Measurements from ENCODE around the gene USPL1. TPM values are rescaled to one million over a fixed set of nuclear protein-coding genes. Genes with fewer than 3 reads are reported as not detected.

The USPL1 gene
- total RNA-seq, 1 experiment from 2014 or later: 6.0 TPM

- Histone ChIP-seq H3K4me3 (ENCODE audit: low read length) (no peak overlapping the region), H3K27me3 (ENCODE audit: low read length) (no peaks in the 10 kb centered on the region), H3K9me3 (ENCODE audit: low read length) (no peaks in the 10 kb centered on the region), H3K27ac (ENCODE audit: low read length) (no peak overlapping the region), H2AFZ (ENCODE audit: low read length) (no peak overlapping the region), H3K79me2 (ENCODE audit: low read length) (no peaks in the 10 kb centered on the region), H4K20me1 (ENCODE audit: low read length) (no peaks in the 10 kb centered on the region), H3K4me1 (ENCODE audit: insufficient read depth, low read length) (no peaks in the 10 kb centered on the region), H3K4me2 (ENCODE audit: low read length) (no peak overlapping the region), H3K36me3 (ENCODE audit: low read depth, low read length) (no peaks in the 10 kb centered on the region), H3F3A (ENCODE audit: low read length, unreplicated experiment) (no peaks in the 10 kb centered on the region), H3K9ac (ENCODE audit: low read length) (no peak overlapping the region), H3K9me2 (replicated peaks; ENCODE audit: low read length) (no peaks in the 10 kb centered on the region)
- ATAC-seq (no peak), DNase-seq (no peak)
- POLR2A ChIA-PET (ENCODE audit: unreplicated experiment): no interaction called here
- intact Hi-C loops (cut with micrococcal nuclease): no loop called here
- BruUV-seq (replicated peaks): no TSS peak
- CTCF ChIA-PET: no interaction called here
- TF ChIP-seq, protein P1, sequence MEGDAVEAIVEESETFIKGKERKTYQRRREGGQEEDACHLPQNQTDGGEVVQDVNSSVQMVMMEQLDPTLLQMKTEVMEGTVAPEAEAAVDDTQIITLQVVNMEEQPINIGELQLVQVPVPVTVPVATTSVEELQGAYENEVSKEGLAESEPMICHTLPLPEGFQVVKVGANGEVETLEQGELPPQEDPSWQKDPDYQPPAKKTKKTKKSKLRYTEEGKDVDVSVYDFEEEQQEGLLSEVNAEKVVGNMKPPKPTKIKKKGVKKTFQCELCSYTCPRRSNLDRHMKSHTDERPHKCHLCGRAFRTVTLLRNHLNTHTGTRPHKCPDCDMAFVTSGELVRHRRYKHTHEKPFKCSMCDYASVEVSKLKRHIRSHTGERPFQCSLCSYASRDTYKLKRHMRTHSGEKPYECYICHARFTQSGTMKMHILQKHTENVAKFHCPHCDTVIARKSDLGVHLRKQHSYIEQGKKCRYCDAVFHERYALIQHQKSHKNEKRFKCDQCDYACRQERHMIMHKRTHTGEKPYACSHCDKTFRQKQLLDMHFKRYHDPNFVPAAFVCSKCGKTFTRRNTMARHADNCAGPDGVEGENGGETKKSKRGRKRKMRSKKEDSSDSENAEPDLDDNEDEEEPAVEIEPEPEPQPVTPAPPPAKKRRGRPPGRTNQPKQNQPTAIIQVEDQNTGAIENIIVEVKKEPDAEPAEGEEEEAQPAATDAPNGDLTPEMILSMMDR (conservative IDR thresholded peaks at IDR 0.05; ENCODE audit: low read depth, low read length): no peak
- TF ChIP-seq EZH2 (IDR thresholded peaks at IDR 0.05; ENCODE audit: low read length, unreplicated experiment) (no peak), EZH2phosphoT487 (IDR thresholded peaks at IDR 0.05; ENCODE audit: borderline replicate concordance, low read length) (no peak)
These were observed 80.3 kb downstream of the USPL1 start for GRCh38 chr13:30697996-30698401.

- no peak overlapping the region for H3K9ac ChIP-seq (ENCODE audit: low read length)
- H2AFZ ChIP-seq (ENCODE audit: low read length): no peak overlapping the region
- no peak overlapping the region for H3K4me3 ChIP-seq (ENCODE audit: low read length)
- H3K27ac ChIP-seq (ENCODE audit: low read length): no peak overlapping the region
- BruUV-seq (replicated peaks): no TSS peak
- H3K4me1 ChIP-seq (ENCODE audit: insufficient read depth, low read length): no peaks in the 10 kb centered on the region
- POLR2A ChIA-PET (ENCODE audit: unreplicated experiment): no interaction called here
- no peaks in the 10 kb centered on the region for H3K27me3 ChIP-seq (ENCODE audit: low read length)
- no peaks in the 10 kb centered on the region for H3K9me3 ChIP-seq (ENCODE audit: low read length)
- CTCF ChIA-PET: no interaction called here
- H3K4me2 ChIP-seq (ENCODE audit: low read length): no peak overlapping the region
- no peaks in the 10 kb centered on the region for H4K20me1 ChIP-seq (ENCODE audit: low read length)
- no peaks in the 10 kb centered on the region for H3K36me3 ChIP-seq (ENCODE audit: low read depth, low read length)
- H3F3A ChIP-seq (ENCODE audit: low read length, unreplicated experiment): no peaks in the 10 kb centered on the region
- intact Hi-C loops (cut with micrococcal nuclease): no loop called here
- no peaks in the 10 kb centered on the region for H3K9me2 ChIP-seq (replicated peaks; ENCODE audit: low read length)
- H3K79me2 ChIP-seq (ENCODE audit: low read length): no peaks in the 10 kb centered on the region
- TF ChIP-seq, protein P1 (conservative IDR thresholded peaks at IDR 0.05; ENCODE audit: low read depth, low read length): no peak
- TF ChIP-seq EZH2phosphoT487 (IDR thresholded peaks at IDR 0.05; ENCODE audit: borderline replicate concordance, low read length) (no peak), EZH2 (IDR thresholded peaks at IDR 0.05; ENCODE audit: low read length, unreplicated experiment) (no peak)
- no peak for DNase-seq
- ATAC-seq: no peak
These were observed 80.8 kb downstream of the USPL1 start for GRCh38 chr13:30698488-30699005.

DNA sequence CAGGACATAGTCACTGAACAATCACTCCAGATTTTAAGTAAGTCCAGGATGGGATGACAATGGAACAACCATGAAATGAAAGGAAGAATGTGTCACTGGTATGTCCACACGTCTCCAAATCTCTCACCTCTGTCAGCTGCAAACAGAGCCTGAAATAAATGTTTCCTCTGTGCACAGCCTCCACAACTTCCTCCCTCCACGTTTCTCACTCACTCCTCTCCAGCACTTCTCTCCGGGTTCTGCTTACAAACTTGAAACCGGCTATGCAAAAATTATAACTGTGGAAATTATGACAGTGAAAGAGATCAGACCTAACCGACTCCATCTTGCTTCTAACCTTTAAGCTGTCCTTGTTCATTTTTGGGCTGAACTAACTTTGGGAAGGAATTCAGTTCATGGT is 82.6 kb downstream of the USPL1 start:
- CTCF ChIA-PET: interaction anchor here (0.7 kb wide), 1 partner anchor 166 kb away, joined by 3 read pairs; no protein-coding TSS in a partner anchor
- Histone ChIP-seq H3K4me3 (ENCODE audit: low read length) (no peak overlapping the region), H3K27ac (ENCODE audit: low read length) (no peak overlapping the region), H3K4me2 (ENCODE audit: low read length) (no peak overlapping the region), H3F3A (ENCODE audit: low read length, unreplicated experiment) (no peaks in the 10 kb centered on the region), H3K4me1 (ENCODE audit: insufficient read depth, low read length) (peaks cover under 1% of the 10 kb centered on the region; the same call in 1 of the 2 replicates), H3K9me3 (ENCODE audit: low read length) (no peaks in the 10 kb centered on the region), H3K79me2 (ENCODE audit: low read length) (no peaks in the 10 kb centered on the region), H3K9ac (ENCODE audit: low read length) (no peak overlapping the region), H2AFZ (ENCODE audit: low read length) (no peak overlapping the region), H3K27me3 (ENCODE audit: low read length) (no peaks in the 10 kb centered on the region), H3K9me2 (replicated peaks; ENCODE audit: low read length) (no peaks in the 10 kb centered on the region), H4K20me1 (ENCODE audit: low read length) (no peaks in the 10 kb centered on the region), H3K36me3 (ENCODE audit: low read depth, low read length) (no peaks in the 10 kb centered on the region)
- TF ChIP-seq EZH2phosphoT487 (IDR thresholded peaks at IDR 0.05; ENCODE audit: borderline replicate concordance, low read length): no peak
- no peak for TF ChIP-seq EZH2 (IDR thresholded peaks at IDR 0.05; ENCODE audit: low read length, unreplicated experiment)
- TF ChIP-seq, protein P1 (conservative IDR thresholded peaks at IDR 0.05; ENCODE audit: low read depth, low read length): no peak
- no peak for DNase-seq
- intact Hi-C loops (cut with micrococcal nuclease): no loop called here
- BruUV-seq (replicated peaks): no TSS peak
- POLR2A ChIA-PET (ENCODE audit: unreplicated experiment): no interaction called here
- ATAC-seq: no peak
